ENCODE data around the gene SMARCA5. TPM values are rescaled to one million over a fixed set of nuclear protein-coding genes. Genes with fewer than 3 reads are reported as not detected.

Gene SMARCA5
- total RNA-seq, 1 donor: 73.8 TPM

DNA sequence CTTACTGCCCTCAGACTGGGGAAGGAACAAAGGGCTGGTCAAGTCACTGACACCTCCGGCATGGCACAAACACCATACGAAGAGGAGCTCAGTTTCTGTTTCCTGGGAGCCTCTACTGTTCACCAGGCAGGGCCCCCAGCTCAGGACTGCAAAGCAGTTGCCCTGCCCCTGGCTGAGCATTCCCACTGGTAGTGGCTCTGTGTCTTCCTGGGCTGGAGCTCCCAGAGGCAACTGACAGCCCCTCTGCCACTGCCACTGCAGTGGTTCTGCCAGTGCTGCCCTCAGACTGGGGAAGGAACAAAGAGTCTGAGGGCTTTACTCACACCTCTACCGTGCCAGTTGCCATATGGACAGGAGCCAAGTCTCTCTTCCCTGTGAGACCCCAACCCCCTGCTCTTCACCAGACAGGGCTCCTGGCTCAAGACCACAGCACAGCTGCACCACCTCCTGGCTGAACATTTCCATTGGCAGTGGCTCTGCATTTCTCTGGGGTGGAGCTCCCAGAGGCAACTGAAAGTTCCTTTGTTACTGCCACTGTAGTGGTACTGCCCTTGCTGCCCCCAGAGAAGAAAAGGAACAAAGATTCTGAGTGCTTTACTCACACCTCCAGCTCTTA lies 67.9 kb downstream of the SMARCA5 start:
- TF ChIP-seq, protein P1, sequence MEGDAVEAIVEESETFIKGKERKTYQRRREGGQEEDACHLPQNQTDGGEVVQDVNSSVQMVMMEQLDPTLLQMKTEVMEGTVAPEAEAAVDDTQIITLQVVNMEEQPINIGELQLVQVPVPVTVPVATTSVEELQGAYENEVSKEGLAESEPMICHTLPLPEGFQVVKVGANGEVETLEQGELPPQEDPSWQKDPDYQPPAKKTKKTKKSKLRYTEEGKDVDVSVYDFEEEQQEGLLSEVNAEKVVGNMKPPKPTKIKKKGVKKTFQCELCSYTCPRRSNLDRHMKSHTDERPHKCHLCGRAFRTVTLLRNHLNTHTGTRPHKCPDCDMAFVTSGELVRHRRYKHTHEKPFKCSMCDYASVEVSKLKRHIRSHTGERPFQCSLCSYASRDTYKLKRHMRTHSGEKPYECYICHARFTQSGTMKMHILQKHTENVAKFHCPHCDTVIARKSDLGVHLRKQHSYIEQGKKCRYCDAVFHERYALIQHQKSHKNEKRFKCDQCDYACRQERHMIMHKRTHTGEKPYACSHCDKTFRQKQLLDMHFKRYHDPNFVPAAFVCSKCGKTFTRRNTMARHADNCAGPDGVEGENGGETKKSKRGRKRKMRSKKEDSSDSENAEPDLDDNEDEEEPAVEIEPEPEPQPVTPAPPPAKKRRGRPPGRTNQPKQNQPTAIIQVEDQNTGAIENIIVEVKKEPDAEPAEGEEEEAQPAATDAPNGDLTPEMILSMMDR (IDR thresholded peaks at IDR 0.05; ENCODE audit: insufficient read depth, low read depth, low read length): no peak
- no peak for DNase-seq (ENCODE audit: low read depth)
- H3K4me3 ChIP-seq (ENCODE audit: low read depth, low read length): no peak overlapping the region

DNA sequence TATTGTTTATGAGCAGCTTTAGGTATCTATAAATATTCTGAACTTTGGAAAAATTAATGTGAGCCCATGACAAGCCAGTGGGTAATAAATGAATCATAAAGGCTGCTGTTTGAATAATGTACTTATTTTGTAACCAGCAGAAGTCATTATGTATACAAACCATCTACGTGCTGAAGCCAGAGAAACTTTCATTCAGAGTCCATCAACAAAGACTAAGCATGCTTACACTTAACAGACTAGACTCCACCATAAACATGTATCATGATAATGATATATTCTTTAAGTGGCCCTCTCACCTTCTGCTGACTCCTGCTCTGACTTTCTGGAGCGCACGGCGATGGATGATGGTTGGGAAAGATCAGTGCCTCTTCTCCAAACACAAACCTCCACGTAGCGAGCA lies 72.0 kb downstream of the SMARCA5 start:
- TF ChIP-seq, protein P1 (IDR thresholded peaks at IDR 0.05; ENCODE audit: insufficient read depth, low read depth, low read length): no peak
- DNase-seq (ENCODE audit: low read depth): no peak
- H3K4me3 ChIP-seq (ENCODE audit: low read depth, low read length): no peak overlapping the region

DNA sequence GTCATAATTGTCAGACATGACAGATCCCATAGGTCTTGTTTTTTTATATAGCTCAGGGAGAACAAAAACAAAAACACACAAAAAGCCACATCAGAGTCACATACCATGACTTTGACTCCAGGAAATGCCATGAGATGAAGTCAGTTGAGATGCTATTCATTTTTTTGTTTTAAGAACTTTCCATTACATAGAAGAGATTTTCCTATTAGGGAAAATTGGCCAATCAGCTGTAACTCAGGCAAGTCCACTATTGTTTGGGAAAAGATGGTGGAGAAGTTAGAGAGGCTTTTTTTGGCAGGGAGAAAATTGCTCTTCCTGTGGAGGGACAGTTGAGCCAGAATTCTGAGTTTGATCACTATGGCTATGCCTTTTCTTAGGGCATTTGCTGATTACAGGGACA lies 72.6 kb downstream of the SMARCA5 start:
- DNase-seq (ENCODE audit: low read depth): peak; percentile 51
- H3K4me3 ChIP-seq (ENCODE audit: low read depth, low read length): no peak overlapping the region
- TF ChIP-seq, protein P1 (IDR thresholded peaks at IDR 0.05; ENCODE audit: insufficient read depth, low read depth, low read length): no peak

DNA sequence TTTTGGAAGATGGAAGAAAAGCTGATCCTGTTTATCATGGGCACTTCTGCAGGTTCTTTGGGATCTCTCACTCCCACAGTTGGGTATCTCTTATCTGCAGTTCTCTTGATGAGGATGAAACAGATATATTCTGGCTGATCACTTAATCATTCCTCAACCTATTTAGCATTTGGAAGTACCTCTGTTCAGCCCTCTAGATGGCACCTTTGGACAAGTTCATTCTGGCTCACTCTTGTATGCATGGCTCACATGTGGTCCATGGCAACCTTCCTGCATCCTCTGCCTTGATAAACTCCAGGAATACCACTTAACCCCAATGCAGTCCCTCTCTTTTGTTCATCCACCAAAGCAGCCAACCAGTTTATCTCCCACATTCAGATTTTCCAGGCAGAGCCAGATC lies 74.2 kb downstream of the SMARCA5 start:
- TF ChIP-seq, protein P1 (IDR thresholded peaks at IDR 0.05; ENCODE audit: insufficient read depth, low read depth, low read length): no peak
- no peak for DNase-seq (ENCODE audit: low read depth)

DNA sequence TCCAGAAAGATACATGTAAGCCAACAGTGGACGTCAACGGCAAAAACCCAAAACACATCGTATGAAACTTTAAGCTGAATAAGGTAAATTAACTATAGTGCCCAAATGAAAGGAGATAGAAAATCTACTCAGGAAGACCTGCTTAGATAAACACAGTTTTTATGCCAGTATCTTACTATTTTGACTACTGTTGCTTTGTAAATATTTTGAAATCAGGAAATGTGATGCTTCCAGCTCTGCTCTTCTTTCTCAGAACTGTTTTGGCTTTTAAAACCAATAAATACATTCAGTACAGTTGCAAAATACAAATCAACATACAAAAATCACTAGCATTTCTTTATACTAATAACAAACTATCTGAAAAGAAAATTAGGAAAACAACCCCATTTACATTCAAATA lies 83.8 kb downstream of the SMARCA5 start:
- no peak overlapping the region for H3K4me3 ChIP-seq (ENCODE audit: low read depth, low read length)
- DNase-seq (ENCODE audit: low read depth): peak; percentile 38
- TF ChIP-seq, protein P1 (IDR thresholded peaks at IDR 0.05; ENCODE audit: insufficient read depth, low read depth, low read length): no peak

More for the DNA sequence above, 74.2 kb downstream of the SMARCA5 start:
- no peak overlapping the region for H3K4me3 ChIP-seq (ENCODE audit: low read depth, low read length)

DNA sequence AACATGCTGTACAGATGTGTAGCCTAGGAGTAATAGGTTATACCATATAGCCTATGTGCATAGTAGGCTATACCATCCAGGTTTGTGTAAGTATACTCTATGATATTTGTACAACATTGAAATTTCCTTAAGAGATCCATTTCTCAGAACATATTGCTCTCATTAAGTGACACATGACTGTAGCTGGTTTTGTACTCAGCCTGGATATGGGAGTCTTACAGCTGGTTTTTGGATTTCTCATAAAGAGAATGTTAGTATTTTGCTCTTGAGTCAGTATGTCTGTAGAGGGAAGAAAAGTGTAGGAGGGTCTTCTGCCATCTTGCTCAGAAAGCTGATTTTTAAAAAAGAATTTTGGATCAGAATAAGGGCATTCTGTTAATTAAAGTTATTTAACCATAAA lies 85.3 kb downstream of the SMARCA5 start:
- DNase-seq (ENCODE audit: low read depth): no peak

More for the DNA sequence above, 85.3 kb downstream of the SMARCA5 start:
- no peak overlapping the region for H3K4me3 ChIP-seq (ENCODE audit: low read depth, low read length)
- TF ChIP-seq, protein P1 (IDR thresholded peaks at IDR 0.05; ENCODE audit: insufficient read depth, low read depth, low read length): no peak

Measured in fibroblast of villous mesenchyme (primary cell).